PC-9 (cell line): ENCODE results near the gene FAM181B.

Experiments
- CTCF ChIP-seq: fragments of 200-600 bp; sonication (generic); conservative IDR thresholded peaks from 2 replicates; pipeline ENCODE4 v1.6.1; 2017; ENCODE audit warnings: mixed run types, antibody characterized with exemption, mild to moderate bottlenecking, moderate library complexity
- EZH2 ChIP-seq: fragments of 200-600 bp; sonication (generic); IDR thresholded peaks from 2 replicates; pipeline ENCODE4 v1.8.0; 2017; ENCODE audit warnings: antibody characterized with exemption, low read depth

GRCh38 chr11:82771781-82772180, 38.1 kb upstream of the FAM181B start:
- TF ChIP-seq CTCF (no peak), EZH2 (no peak)
